Osteocyte (in vitro differentiated cells): ENCODE measurements around the gene TAF11L2. TPM values are rescaled to one million over a fixed set of nuclear protein-coding genes. Genes with fewer than 3 reads are reported as not detected.
"Not testable (repeated sequence)": the region's sequence is repeated elsewhere in the genome, so short reads cannot be mapped to it uniquely, and the experiment has no call there.

Experiments used
- DNase-seq: peaks from one replicate; pipeline ENCODE4 v3.0.0; 2021; ENCODE audit warnings: mixed read lengths; ENCODE audit not compliant: unreplicated experiment; ENCODE audit errors: extremely low spot score
- H3K27ac Mint-ChIP-seq: one replicate; pipeline ENCODE4 v1.8.0; 2021; ENCODE audit warnings: mild to moderate bottlenecking, mixed read lengths; ENCODE audit not compliant: unreplicated experiment
- H3K27me3 Mint-ChIP-seq: one replicate; pipeline ENCODE4 v1.8.0; 2021; ENCODE audit warnings: mixed read lengths; ENCODE audit not compliant: unreplicated experiment
- H3K36me3 Mint-ChIP-seq: one replicate; pipeline ENCODE4 v1.8.0; 2021; ENCODE audit warnings: mixed read lengths; ENCODE audit not compliant: unreplicated experiment
- H3K4me1 Mint-ChIP-seq: one replicate; pipeline ENCODE4 v1.8.0; 2021; ENCODE audit warnings: mixed read lengths; ENCODE audit not compliant: unreplicated experiment
- H3K4me3 Mint-ChIP-seq: one replicate; pipeline ENCODE4 v1.8.0; 2021; ENCODE audit warnings: mild to moderate bottlenecking, moderate library complexity, mixed read lengths; ENCODE audit not compliant: unreplicated experiment
- H3K9me3 Mint-ChIP-seq: one replicate; pipeline ENCODE4 v1.8.0; 2021; ENCODE audit warnings: mixed read lengths; ENCODE audit not compliant: unreplicated experiment
- total RNA-seq: library from RNA; stranded (reverse); gene quantifications from 2 replicates; pipeline ENCODE4 v1.2.1, GENCODE V29; 2021
- TF ChIP-seq, protein P1 (sequence below): fragments of 200-600 bp; sonication (generic); IDR thresholded peaks from 2 replicates; pipeline ENCODE4 v1.5.0; 2021; ENCODE audit warnings: antibody characterized with exemption, mild to moderate bottlenecking, moderate library complexity

TAF11L2 gene
- total RNA-seq, 1 donor from 2014 or later = not detected

DNA sequence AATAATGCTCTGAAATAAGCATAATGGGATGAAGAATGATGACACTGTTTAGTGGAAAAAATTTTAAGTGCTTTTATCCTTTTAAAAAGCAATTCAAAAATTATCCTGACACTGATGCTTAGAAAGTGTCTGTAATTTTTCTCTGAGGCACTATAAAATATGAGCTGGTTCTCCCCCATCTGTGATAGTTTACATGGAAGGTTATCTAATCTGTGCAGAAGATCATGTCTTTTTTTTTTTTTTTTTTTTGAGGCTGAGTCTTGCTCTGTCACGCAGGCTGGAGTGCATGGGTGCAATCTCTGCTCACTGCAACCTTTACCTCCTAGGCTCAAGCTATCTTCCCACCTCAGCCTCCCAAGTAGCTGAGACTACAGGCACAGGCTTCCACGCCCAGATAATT lies 15.2 kb upstream of the TAF11L2 start:
- no peak overlapping the region for H3K4me3 Mint-ChIP-seq
- H3K36me3 Mint-ChIP-seq = no peaks in the 10 kb centered on the region
- no peak overlapping the region for H3K27ac Mint-ChIP-seq
- TF ChIP-seq, protein P1, sequence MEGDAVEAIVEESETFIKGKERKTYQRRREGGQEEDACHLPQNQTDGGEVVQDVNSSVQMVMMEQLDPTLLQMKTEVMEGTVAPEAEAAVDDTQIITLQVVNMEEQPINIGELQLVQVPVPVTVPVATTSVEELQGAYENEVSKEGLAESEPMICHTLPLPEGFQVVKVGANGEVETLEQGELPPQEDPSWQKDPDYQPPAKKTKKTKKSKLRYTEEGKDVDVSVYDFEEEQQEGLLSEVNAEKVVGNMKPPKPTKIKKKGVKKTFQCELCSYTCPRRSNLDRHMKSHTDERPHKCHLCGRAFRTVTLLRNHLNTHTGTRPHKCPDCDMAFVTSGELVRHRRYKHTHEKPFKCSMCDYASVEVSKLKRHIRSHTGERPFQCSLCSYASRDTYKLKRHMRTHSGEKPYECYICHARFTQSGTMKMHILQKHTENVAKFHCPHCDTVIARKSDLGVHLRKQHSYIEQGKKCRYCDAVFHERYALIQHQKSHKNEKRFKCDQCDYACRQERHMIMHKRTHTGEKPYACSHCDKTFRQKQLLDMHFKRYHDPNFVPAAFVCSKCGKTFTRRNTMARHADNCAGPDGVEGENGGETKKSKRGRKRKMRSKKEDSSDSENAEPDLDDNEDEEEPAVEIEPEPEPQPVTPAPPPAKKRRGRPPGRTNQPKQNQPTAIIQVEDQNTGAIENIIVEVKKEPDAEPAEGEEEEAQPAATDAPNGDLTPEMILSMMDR = no peak
- H3K4me1 Mint-ChIP-seq = peaks cover 4% of the 10 kb centered on the region
- DNase-seq = no peak
- H3K27me3 Mint-ChIP-seq = peaks cover 6% of the 10 kb centered on the region
- no peaks in the 10 kb centered on the region for H3K9me3 Mint-ChIP-seq

- H3K27me3 Mint-ChIP-seq = peaks cover 11% of the 10 kb centered on the region
- H3K4me1 Mint-ChIP-seq, H3K36me3 Mint-ChIP-seq, H3K27ac Mint-ChIP-seq, H3K4me3 Mint-ChIP-seq, DNase-seq, H3K9me3 Mint-ChIP-seq: not testable (repeated sequence)
Observed at GRCh38 chr5:17486464-17487173, 11.4 kb upstream of the TAF11L2 start.

GRCh38 chr5:17487174-17487512 lies 10.9 kb upstream of the TAF11L2 start:
- no peaks in the 10 kb centered on the region for H3K9me3 Mint-ChIP-seq
- peaks cover 4% of the 10 kb centered on the region for H3K4me1 Mint-ChIP-seq
- TF ChIP-seq, protein P1 = no peak
- H3K27ac Mint-ChIP-seq = no peak overlapping the region
- no peak overlapping the region for H3K4me3 Mint-ChIP-seq
- H3K36me3 Mint-ChIP-seq = no peaks in the 10 kb centered on the region
- DNase-seq = no peak
- H3K27me3 Mint-ChIP-seq = peaks cover 9% of the 10 kb centered on the region

- H3K27ac Mint-ChIP-seq, DNase-seq, H3K27me3 Mint-ChIP-seq, H3K4me1 Mint-ChIP-seq, H3K36me3 Mint-ChIP-seq, H3K4me3 Mint-ChIP-seq: not testable (repeated sequence)
- peaks cover 10% of the 10 kb centered on the region for H3K9me3 Mint-ChIP-seq
Observed at GRCh38 chr5:17491257-17491656, 6.8 kb upstream of the TAF11L2 start.

DNA sequence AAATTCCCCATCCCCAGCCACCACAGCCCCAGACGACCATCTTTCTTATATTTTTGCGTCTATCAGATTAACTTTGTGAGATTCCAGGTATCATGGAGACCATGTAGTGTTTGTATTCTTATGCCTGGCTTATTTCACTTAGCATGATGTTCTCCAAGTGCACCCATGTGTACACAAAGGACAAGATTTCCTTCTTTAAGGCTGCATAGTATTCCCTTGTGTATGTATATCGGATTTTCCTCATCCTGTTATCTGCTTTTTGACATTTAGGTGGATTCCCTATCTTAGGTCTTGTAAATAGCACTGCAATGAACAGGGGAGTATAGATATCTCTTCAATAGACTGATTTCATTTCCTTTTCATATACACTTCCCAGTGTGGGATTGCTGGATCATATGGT lies 5.3 kb upstream of the TAF11L2 start:
- no peak for DNase-seq
- TF ChIP-seq, protein P1 = no peak
- H3K36me3 Mint-ChIP-seq = no peaks in the 10 kb centered on the region
- H3K4me1 Mint-ChIP-seq = no peaks in the 10 kb centered on the region
- peaks cover 10% of the 10 kb centered on the region for H3K9me3 Mint-ChIP-seq
- no peak overlapping the region for H3K27ac Mint-ChIP-seq
- no peak overlapping the region for H3K4me3 Mint-ChIP-seq
- peaks cover 9% of the 10 kb centered on the region for H3K27me3 Mint-ChIP-seq

DNA sequence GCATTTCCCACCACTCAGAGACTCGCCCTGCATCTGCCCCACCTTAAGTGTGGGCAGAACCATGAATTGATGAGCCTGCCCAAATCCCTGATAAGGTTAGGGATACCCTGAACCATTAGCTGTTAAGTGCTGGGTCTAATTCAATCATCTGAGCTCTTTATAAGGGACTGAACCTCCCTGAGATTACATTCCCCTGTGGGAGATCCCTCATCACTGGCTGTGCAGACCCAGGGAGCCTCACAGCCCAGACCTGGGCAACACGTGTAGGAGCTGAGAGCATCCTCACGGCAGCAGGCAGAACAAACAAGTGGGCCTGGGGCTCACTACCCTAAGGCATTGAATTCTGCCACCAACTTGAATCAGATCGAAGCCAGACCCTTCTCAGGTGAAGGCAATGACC lies 585 bp upstream of the TAF11L2 start:
- H3K4me3 Mint-ChIP-seq = no peak overlapping the region

More for the DNA sequence above, 585 bp upstream of the TAF11L2 start:
- peaks cover 10% of the 10 kb centered on the region for H3K9me3 Mint-ChIP-seq
- peaks cover 3% of the 10 kb centered on the region for H3K27me3 Mint-ChIP-seq
- no peak overlapping the region for H3K27ac Mint-ChIP-seq
- H3K36me3 Mint-ChIP-seq = peaks cover 2% of the 10 kb centered on the region
- no peaks in the 10 kb centered on the region for H3K4me1 Mint-ChIP-seq
- no peak for DNase-seq
- TF ChIP-seq, protein P1 = no peak
